Measurements from ENCODE around the gene ARPC1B.

GRCh38 chr7:99420213-99420612 lies 45.7 kb downstream of the ARPC1B start:
- TF ChIP-seq, protein P1, sequence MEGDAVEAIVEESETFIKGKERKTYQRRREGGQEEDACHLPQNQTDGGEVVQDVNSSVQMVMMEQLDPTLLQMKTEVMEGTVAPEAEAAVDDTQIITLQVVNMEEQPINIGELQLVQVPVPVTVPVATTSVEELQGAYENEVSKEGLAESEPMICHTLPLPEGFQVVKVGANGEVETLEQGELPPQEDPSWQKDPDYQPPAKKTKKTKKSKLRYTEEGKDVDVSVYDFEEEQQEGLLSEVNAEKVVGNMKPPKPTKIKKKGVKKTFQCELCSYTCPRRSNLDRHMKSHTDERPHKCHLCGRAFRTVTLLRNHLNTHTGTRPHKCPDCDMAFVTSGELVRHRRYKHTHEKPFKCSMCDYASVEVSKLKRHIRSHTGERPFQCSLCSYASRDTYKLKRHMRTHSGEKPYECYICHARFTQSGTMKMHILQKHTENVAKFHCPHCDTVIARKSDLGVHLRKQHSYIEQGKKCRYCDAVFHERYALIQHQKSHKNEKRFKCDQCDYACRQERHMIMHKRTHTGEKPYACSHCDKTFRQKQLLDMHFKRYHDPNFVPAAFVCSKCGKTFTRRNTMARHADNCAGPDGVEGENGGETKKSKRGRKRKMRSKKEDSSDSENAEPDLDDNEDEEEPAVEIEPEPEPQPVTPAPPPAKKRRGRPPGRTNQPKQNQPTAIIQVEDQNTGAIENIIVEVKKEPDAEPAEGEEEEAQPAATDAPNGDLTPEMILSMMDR (IDR thresholded peaks at IDR 0.05): no peak
- TF ChIP-seq EZH2phosphoT487 (IDR thresholded peaks at IDR 0.05): no peak

All from neural progenitor cell (in vitro differentiated cells).